OCI-LY7 (cell line): ENCODE measurements around the gene ITGB2. TPM values are rescaled to one million over a fixed set of nuclear protein-coding genes. Genes with fewer than 3 reads are reported as not detected.

Source experiments
- BruUV-seq: library from RNA; stranded (reverse); fragments of 400-500 nt; replicated peaks from 2 replicates; lab custom pipeline; 2021; lab: Mats Ljungman, UMichigan
- CTCF ChIA-PET: fragments of 300-600 bp; sonication (Branson Sonifier 250); formaldehyde crosslinking; loops from one replicate; lab custom pipeline; 2022; ENCODE audit warnings: antibody characterized with exemption; ENCODE audit not compliant: unreplicated experiment; lab: Charles Lee
- POLR2A ChIA-PET: fragments of 300-600 bp; sonication (Branson Sonifier 250); formaldehyde crosslinking; loops from one replicate; lab custom pipeline; 2022; ENCODE audit warnings: antibody characterized with exemption; lab: Charles Lee
- DNase-seq: peaks from one replicate; pipeline ENCODE4 v3.0.0-alpha.2; 2015; ENCODE audit warnings: low spot score
- H2AFZ ChIP-seq: fragments of 200-600 bp; sonication (generic), shearing (Covaris generic); 2 replicates; pipeline ENCODE4 v1.6.1; 2014; ENCODE audit warnings: mild to moderate bottlenecking, antibody characterized with exemption, low read length, moderate library complexity
- H3K27ac ChIP-seq: fragments of 200-600 bp; sonication (generic); 2 replicates; pipeline ENCODE4 v1.5.1; 2014; ENCODE audit warnings: mixed run types, low read depth, mild to moderate bottlenecking, moderate library complexity, low read length, inconsistent platforms; ENCODE audit not compliant: poor library complexity, severe bottlenecking
- H3K36me3 ChIP-seq: fragments of 200-600 bp; sonication (generic); 2 replicates; pipeline ENCODE4 v1.6.1; 2014; ENCODE audit warnings: mild to moderate bottlenecking, antibody characterized with exemption, low read length, moderate library complexity, mixed read lengths; ENCODE audit not compliant: insufficient read depth
- H3K4me1 ChIP-seq: fragments of 200-600 bp; sonication (generic); 2 replicates; pipeline ENCODE4 v1.5.1; 2014; ENCODE audit warnings: mild to moderate bottlenecking, low read length; ENCODE audit not compliant: insufficient read depth, poor library complexity, severe bottlenecking
- H3K4me2 ChIP-seq: fragments of 200-600 bp; sonication (generic); 2 replicates; pipeline ENCODE4 v1.6.1; 2014; ENCODE audit warnings: mild to moderate bottlenecking, low read length
- H3K4me3 ChIP-seq: fragments of 200-600 bp; sonication (generic); 2 replicates; pipeline ENCODE4 v1.5.1; 2014; ENCODE audit warnings: mild to moderate bottlenecking, low read depth, low read length; ENCODE audit not compliant: poor library complexity, severe bottlenecking
- H3K79me2 ChIP-seq: fragments of 200-600 bp; sonication (generic); 2 replicates; pipeline ENCODE4 v1.6.1; 2016; ENCODE audit warnings: low read depth, mild to moderate bottlenecking, low read length, moderate library complexity, mixed read lengths; ENCODE audit not compliant: insufficient read depth
- H3K9me2 ChIP-seq: fragments of 200-600 bp; sonication (generic); 2 replicates; pipeline ENCODE4 v1.6.1; 2016; ENCODE audit warnings: mild to moderate bottlenecking, low read length, mixed read lengths; ENCODE audit not compliant: insufficient read depth
- H3K9me3 ChIP-seq: fragments of 200-600 bp; sonication (generic); 2 replicates; pipeline ENCODE4 v1.6.1; 2014; ENCODE audit warnings: mild to moderate bottlenecking, mixed run types, low read length, mixed read lengths
- H4K20me1 ChIP-seq: fragments of 200-600 bp; sonication (generic); 2 replicates; pipeline ENCODE4 v1.6.1; 2014; ENCODE audit warnings: mild to moderate bottlenecking, antibody characterized with exemption, low read length, moderate library complexity, mixed read lengths; ENCODE audit not compliant: insufficient read depth
- EZH2phosphoT487 ChIP-seq: fragments of 200-600 bp; sonication (generic); IDR thresholded peaks from 2 replicates; pipeline ENCODE4 v1.6.1; 2018; ENCODE audit warnings: low read depth, borderline replicate concordance, mild to moderate bottlenecking, mixed run types, antibody characterized with exemption, low read length, moderate library complexity, mixed read lengths
- intact Hi-C: fragments of 100-400 bp; cut with micrococcal nuclease; formaldehyde crosslinking; loops from one replicate; pipeline ENCODE4 v1.10.0; 2022; ENCODE audit not compliant: unreplicated experiment
- total RNA-seq, 2 experiments: library from RNA; depleted of rRNA in 1 of 2; stranded (reverse); fragments of >200 nt in 1 of 2; shearing (Covaris generic) in 1 of 2; gene quantifications; 2 replicates each; pipeline ENCODE4 v1.2.3, GENCODE V29; 2014 to 2022
- TF ChIP-seq, protein P1 (sequence below): fragments of 200-600 bp; sonication (generic); conservative IDR thresholded peaks from 2 replicates; pipeline ENCODE4 v1.5.1; 2014; ENCODE audit warnings: mild to moderate bottlenecking, antibody characterized with exemption, low read length, moderate library complexity, mixed read lengths

The ITGB2 gene
- total RNA-seq, 2 experiments from 2014 or later: 11.6 to 78.9 TPM

DNA sequence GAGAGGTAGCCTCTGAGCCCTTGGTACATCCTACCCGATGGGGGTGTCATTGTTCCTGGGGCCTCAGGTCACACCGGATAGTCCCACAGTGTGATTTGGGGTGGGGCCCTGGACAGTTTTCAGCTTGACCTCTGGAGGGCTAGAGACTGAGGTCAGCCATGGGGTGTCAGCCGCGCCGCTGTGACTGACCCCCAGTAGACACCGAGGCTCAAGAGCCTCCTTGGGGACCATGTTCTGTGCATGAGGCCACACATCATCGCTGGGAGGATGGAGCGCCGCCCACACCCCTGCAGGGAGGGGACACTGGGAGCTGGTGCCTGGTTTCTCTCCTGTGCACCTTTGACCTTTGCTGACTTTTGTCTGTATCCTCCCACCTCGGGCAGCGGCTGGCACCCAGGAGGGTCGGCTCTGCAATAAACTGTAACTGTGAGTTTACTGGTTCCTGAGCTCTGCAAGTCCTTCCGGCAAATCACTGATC is 22.6 kb downstream of the ITGB2 start:
- Histone ChIP-seq H3K9me3 (no peaks in the 10 kb centered on the region), H3K27ac (no peak overlapping the region), H3K36me3 (no peaks in the 10 kb centered on the region), H4K20me1 (no peaks in the 10 kb centered on the region), H3K4me2 (no peak overlapping the region), H3K79me2 (no peaks in the 10 kb centered on the region), H2AFZ (no peak overlapping the region), H3K4me3 (no peak overlapping the region), H3K9me2 (no peaks in the 10 kb centered on the region), H3K4me1 (no peaks in the 10 kb centered on the region)
- no TSS peak for BruUV-seq
- DNase-seq: no peak
- intact Hi-C loops: no loop called here
- CTCF ChIA-PET: no interaction called here
- TF ChIP-seq, protein P1, sequence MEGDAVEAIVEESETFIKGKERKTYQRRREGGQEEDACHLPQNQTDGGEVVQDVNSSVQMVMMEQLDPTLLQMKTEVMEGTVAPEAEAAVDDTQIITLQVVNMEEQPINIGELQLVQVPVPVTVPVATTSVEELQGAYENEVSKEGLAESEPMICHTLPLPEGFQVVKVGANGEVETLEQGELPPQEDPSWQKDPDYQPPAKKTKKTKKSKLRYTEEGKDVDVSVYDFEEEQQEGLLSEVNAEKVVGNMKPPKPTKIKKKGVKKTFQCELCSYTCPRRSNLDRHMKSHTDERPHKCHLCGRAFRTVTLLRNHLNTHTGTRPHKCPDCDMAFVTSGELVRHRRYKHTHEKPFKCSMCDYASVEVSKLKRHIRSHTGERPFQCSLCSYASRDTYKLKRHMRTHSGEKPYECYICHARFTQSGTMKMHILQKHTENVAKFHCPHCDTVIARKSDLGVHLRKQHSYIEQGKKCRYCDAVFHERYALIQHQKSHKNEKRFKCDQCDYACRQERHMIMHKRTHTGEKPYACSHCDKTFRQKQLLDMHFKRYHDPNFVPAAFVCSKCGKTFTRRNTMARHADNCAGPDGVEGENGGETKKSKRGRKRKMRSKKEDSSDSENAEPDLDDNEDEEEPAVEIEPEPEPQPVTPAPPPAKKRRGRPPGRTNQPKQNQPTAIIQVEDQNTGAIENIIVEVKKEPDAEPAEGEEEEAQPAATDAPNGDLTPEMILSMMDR: no peak
- TF ChIP-seq EZH2phosphoT487: no peak
- POLR2A ChIA-PET: interaction anchor here (0.6 kb wide), 1 partner anchor 27 kb away, joined by 3 read pairs; no protein-coding TSS in a partner anchor

DNA sequence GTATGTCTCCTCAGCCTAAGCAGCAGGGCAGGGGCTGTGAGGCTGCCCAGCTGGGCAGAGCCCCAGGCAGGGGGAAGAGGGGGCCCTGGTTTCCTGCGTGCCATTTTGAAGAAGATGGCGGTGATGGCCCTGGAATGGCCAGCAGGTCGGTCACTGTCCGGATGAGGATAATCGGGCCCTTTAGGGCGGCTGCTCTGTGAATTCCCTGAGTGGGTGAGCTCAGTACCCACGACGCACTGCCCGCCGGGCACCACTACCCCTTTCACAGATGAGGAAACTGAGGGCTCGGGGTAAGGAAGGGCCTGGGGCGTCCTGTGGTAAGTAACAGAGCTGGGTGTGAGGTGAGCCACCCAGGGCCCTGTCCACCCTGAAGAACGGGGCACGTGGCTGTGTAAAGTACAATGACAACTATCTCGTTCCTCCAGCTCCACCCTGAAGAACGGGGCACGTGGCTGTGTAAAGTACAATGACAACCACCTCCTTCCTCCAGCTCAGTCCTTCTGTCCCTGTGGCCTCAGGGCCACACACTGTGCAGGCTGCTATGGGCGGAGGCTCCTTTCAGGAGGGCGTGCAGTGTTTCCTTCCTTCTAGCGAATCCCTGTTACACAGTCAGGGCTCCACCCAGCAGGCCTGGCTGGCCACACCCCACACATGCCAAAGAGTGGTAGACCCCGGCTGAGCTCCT is 23.2 kb downstream of the ITGB2 start:
- ChIA-PET CTCF (no interaction called here), POLR2A (interaction anchor here (0.6 kb wide), 1 partner anchor 27 kb away, joined by 3 read pairs; no protein-coding TSS in a partner anchor)
- TF ChIP-seq, protein P1: no peak
- TF ChIP-seq EZH2phosphoT487: no peak
- no peak overlapping the region for H3K27ac ChIP-seq
- H3K9me3 ChIP-seq: no peaks in the 10 kb centered on the region
- H3K4me1 ChIP-seq: no peaks in the 10 kb centered on the region
- no TSS peak for BruUV-seq
- no peaks in the 10 kb centered on the region for H3K79me2 ChIP-seq
- no peak overlapping the region for H3K4me2 ChIP-seq
- intact Hi-C loops: no loop called here
- H4K20me1 ChIP-seq: no peaks in the 10 kb centered on the region
- H3K36me3 ChIP-seq: no peaks in the 10 kb centered on the region
- no peak for DNase-seq
- no peaks in the 10 kb centered on the region for H3K9me2 ChIP-seq
- H2AFZ ChIP-seq: no peak overlapping the region
- H3K4me3 ChIP-seq: no peak overlapping the region

DNA sequence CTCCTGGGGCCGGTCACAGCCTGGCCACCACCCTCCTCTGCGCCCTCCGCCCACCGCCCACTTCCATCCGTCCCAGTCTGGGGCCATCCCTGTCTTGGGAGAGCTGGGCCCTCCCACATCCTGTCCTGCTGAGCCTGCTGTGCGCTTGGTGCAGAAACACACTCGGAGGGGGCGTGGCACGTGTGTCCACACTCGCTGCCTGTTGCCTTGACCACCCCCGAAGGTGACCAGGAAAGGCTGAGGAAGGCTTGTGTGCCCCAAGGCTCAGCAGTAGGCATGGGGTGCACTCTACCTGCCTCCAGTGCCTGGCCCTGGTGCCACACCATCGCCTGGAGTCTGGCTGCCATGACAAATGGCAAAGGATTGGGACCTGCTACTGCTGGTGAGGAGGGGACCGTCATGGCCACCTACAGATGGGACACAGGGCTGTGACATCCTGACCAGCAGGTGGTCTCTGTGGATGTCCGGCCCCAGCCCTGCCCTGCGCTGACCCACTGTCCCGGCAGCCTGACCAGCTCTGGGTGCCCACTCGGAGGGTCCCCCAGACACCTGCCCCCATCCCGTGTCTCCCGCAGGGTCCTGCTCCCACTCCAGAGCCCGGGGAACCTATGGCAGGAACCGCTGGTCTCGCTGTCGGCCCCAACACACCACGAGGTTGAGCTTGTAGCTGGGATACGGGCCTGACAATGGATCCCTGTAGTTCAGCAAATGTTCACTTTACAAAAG is 24.0 kb downstream of the ITGB2 start:
- H3K4me2 ChIP-seq: no peak overlapping the region
- DNase-seq: no peak
- H2AFZ ChIP-seq: no peak overlapping the region
- no peaks in the 10 kb centered on the region for H3K79me2 ChIP-seq
- POLR2A ChIA-PET: no interaction called here
- no peak overlapping the region for H3K4me3 ChIP-seq
- no peak overlapping the region for H3K27ac ChIP-seq
- no peaks in the 10 kb centered on the region for H3K9me2 ChIP-seq
- no peaks in the 10 kb centered on the region for H3K36me3 ChIP-seq
- no TSS peak for BruUV-seq
- intact Hi-C loops: no loop called here
- H3K4me1 ChIP-seq: no peaks in the 10 kb centered on the region
- H4K20me1 ChIP-seq: no peaks in the 10 kb centered on the region
- CTCF ChIA-PET: no interaction called here
- no peaks in the 10 kb centered on the region for H3K9me3 ChIP-seq
- TF ChIP-seq, protein P1: no peak
- no peak for TF ChIP-seq EZH2phosphoT487
